Neutrophil (primary cell): ENCODE data around the gene GPATCH8.

Experiments
- H3K27ac ChIP-seq: fragments of 200-600 bp; sonication (generic); 2 replicates; pipeline ENCODE4 v1.5.1; 2016; ENCODE audit warnings: mild to moderate bottlenecking, moderate library complexity
- H3K27me3 ChIP-seq: fragments of 200-600 bp; sonication (generic); 2 replicates; pipeline ENCODE4 v1.6.0; 2016; ENCODE audit warnings: mild to moderate bottlenecking
- H3K36me3 ChIP-seq: fragments of 200-600 bp; sonication (generic); 2 replicates; pipeline ENCODE4 v1.5.1; 2017
- H3K4me1 ChIP-seq, 2 experiments: fragments of 200-600 bp in 1 of 2; sonication (generic) in 1 of 2; 1 replicate in 1 of 2; 2 replicates in 1 of 2; pipeline versions ENCODE4 v1.5.1 to v1.6.1; 2013 to 2016; ENCODE audit warnings: low read depth in 1 of 2, low read length in 1 of 2, mild to moderate bottlenecking in 1 of 2, moderate library complexity in 1 of 2; ENCODE audit not compliant: control insufficient read depth in 1 of 2, insufficient read depth in 1 of 2
- H3K4me3 ChIP-seq, 2 experiments: fragments of 200-600 bp in 1 of 2; sonication (generic) in 1 of 2; 1 replicate in 1 of 2; 2 replicates in 1 of 2; pipeline ENCODE4 v1.5.1; 2013 to 2016; ENCODE audit warnings: low read depth in 1 of 2, low read length in 1 of 2, mild to moderate bottlenecking in 1 of 2, moderate library complexity in 1 of 2
- H3K9me3 ChIP-seq: fragments of 200-600 bp; sonication (generic); 2 replicates; pipeline ENCODE4 v1.5.1; 2016
- CTCF ChIP-seq: fragments of 200-600 bp; sonication (generic); IDR thresholded peaks from 2 replicates; pipeline ENCODE4 v1.5.1; 2016; ENCODE audit warnings: antibody characterized with exemption

GPATCH8 gene

GRCh38 chr17:44383363-44383762, 119.8 kb downstream of the GPATCH8 start:
- H3K4me1 ChIP-seq: peaks cover 13 to 17% of the 10 kb centered on the region in 2 experiments
- H3K9me3 ChIP-seq: no peaks in the 10 kb centered on the region
- H3K36me3 ChIP-seq: no peaks in the 10 kb centered on the region
- H3K27ac ChIP-seq: no peak overlapping the region
- H3K27me3 ChIP-seq: peaks cover 73% of the 10 kb centered on the region
- H3K4me3 ChIP-seq: no peak overlapping the region
- TF ChIP-seq CTCF: no peak

GRCh38 chr17:44382917-44383316, 120.3 kb downstream of the GPATCH8 start:
- Histone ChIP-seq H3K9me3 (no peaks in the 10 kb centered on the region), H3K27ac (no peak overlapping the region), H3K4me1 (peaks cover 13 to 17% of the 10 kb centered on the region in 2 experiments), H3K4me3 (no peak overlapping the region), H3K27me3 (peaks cover 69% of the 10 kb centered on the region), H3K36me3 (no peaks in the 10 kb centered on the region)
- no peak for TF ChIP-seq CTCF

GRCh38 chr17:44381810-44382305, 121.3 kb downstream of the GPATCH8 start:
- H3K27ac ChIP-seq: no peak overlapping the region
- H3K36me3 ChIP-seq: no peaks in the 10 kb centered on the region
- peaks cover 13 to 17% of the 10 kb centered on the region in 2 experiments for H3K4me1 ChIP-seq
- no peak overlapping the region for H3K4me3 ChIP-seq
- H3K27me3 ChIP-seq: peaks cover 58% of the 10 kb centered on the region
- H3K9me3 ChIP-seq: no peaks in the 10 kb centered on the region
- no peak for TF ChIP-seq CTCF

- Histone ChIP-seq H3K36me3 (no peaks in the 10 kb centered on the region), H3K4me3 (no peak overlapping the region), H3K27me3 (peaks cover 50% of the 10 kb centered on the region), H3K27ac (no peak overlapping the region), H3K4me1 (peaks cover 12% of the 10 kb centered on the region in 2 experiments), H3K9me3 (no peaks in the 10 kb centered on the region)
- no peak for TF ChIP-seq CTCF
Observed at GRCh38 chr17:44380767-44381166, 122.4 kb downstream of the GPATCH8 start.

GRCh38 chr17:44379887-44380286, 123.3 kb downstream of the GPATCH8 start:
- H3K4me3 ChIP-seq: no peak overlapping the region
- H3K36me3 ChIP-seq: no peaks in the 10 kb centered on the region
- no peak overlapping the region for H3K27ac ChIP-seq
- H3K4me1 ChIP-seq: peaks cover 3 to 5% of the 10 kb centered on the region in 2 experiments
- no peak for TF ChIP-seq CTCF
- peaks cover 50% of the 10 kb centered on the region for H3K27me3 ChIP-seq
- H3K9me3 ChIP-seq: no peaks in the 10 kb centered on the region
